NOMO-1 treated with DMSO at 0.1 percent for 48 hours (cell line): ENCODE data around the gene CDH11.

Experiments
- DNase-seq: peaks from one replicate; lab custom pipeline; 2025; ENCODE audit not compliant: unreplicated experiment; lab: John Stamatoyannopoulos, UW

CDH11 gene

DNA sequence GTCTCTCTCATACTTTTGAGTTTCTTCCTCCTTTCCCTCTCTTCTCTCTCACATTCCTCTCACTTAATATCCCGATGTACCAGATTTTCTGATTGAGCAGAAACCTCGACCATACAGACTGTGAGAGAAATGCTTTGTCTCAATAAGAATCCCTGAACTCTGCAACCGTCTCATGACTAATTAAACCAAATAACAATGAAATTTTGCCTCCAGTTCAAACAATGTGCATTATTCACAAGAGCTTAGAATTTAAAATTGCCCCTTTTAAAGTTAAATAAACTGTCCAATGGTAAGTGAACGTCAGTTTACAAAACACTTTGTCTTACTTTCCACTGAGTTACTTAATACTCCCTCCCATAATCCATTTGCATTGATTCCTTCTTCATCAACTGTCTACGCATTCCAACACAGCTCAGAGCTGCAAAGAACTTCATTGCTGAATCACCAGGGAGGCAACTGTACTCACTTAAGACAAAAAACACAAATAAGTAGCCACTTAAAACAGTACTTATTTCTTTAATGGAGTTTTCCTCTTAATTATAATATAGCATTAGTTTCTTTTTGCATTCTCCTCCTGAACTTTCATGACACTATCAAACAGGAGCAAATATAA is 4.9 kb downstream of the CDH11 start:
- no peak for DNase-seq

DNA sequence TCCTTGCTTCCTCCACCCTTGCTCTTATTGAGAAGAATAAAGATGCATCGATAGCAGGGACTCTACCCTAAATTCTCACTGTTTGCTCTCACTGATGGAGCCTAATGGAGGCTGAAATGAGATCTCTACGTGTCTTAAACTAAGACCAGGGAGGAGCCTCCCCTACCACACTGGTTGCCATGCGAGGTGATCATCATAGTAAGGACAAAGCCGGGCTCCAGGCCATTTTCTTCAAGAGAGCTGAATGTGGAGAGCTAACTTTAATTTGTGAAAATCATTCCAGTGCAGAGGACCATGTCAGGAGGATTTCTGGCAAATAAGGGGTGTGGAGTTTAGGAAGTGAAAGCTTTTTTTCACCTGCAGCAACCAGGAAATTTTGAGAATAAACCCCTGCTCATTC is 5.6 kb downstream of the CDH11 start:
- DNase-seq = no peak

DNA sequence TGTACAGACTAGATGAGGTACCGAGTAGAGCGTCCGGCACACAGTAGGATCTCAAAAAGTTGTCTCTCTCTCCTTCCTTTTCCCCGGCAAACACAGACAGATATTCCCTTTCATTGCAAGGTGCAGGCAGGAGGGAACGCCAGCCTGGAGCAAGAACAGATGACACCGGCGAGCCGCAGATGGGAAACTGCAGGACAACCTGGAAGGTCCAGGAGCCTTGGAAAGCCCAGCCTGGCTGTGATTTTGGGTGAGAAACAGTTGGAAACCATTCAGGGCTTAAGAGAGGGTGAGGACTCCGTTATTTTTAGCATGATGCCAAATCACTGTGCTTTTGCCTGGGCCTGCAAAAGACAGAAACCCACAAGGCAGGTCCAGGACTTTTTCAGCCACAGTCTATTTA is 7.3 kb downstream of the CDH11 start:
- DNase-seq = no peak

DNA sequence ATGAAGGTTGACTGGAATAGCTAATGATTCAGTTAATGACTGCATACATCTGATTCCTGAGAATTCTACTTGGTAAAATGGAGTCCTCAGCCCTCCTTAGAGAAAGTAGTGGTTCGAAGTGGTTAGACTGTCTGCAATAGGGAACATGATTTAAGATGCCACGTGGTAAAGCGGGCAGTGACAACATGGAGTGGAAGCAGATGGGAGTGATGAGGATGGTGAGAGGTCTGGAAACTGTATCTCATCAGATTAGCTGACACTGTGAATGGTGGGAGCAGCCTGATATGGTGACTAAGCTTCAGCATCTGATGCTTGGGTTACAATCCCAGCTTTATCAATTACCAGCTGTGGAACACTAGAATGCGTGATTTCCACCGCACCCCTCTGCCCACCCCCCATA is 8.4 kb downstream of the CDH11 start:
- DNase-seq = no peak

DNA sequence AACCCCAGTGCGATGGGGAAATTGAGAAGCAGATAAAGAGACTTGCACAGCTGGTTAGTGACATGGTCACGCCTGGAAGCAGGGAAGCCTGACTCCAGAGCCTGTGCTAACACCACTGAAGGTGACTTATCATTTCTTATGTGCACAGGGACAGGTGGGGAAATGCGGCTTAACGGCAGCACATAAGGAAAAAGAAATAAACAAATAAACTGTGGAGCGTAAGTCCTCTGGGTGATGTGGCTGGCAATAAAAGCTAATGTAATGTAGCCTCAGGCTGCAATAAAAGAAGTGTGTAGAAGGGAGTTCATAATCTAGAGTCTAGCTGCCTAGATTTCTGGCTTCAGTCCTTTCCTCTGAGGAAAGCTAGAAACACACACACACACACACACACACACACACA is 10.6 kb downstream of the CDH11 start:
- DNase-seq = no peak

DNA sequence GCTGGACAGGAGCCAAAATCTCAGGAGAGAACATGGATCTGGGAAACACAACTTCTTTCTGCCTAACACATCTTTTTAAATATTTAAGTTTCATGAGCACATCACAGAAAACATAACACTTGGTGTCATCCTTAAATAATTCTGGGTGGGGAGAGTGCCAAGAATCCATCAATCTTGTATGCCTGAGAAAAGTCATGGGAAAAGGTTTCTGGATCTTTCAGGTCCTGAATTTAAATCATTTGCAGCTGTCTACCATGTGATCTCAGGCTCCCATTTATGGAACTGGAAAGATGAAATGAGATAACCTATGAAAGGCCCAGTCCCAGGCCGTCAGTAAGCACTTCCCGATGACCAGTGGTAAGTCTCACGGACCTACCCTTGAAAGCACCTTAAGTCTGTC is 15.1 kb downstream of the CDH11 start:
- DNase-seq = no peak

DNA sequence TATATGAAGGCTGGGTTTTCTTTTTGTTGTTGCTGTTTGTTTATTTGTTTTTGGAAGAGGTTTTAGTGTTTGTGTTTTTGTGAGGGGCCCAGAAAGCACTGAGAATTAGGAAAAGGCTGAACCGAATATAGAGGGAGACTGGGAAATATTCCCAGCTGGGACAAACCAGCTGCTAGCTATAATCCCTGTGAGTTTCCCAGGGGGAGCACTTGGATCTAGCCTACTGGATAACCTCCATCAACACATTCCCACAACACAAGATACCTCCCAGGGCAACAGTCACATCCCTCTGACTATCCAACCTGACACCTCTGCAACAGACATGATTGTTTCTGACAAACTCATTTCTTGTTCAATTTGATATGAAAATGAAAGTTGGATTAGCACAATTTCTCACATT is 16.7 kb downstream of the CDH11 start:
- DNase-seq = no peak

DNA sequence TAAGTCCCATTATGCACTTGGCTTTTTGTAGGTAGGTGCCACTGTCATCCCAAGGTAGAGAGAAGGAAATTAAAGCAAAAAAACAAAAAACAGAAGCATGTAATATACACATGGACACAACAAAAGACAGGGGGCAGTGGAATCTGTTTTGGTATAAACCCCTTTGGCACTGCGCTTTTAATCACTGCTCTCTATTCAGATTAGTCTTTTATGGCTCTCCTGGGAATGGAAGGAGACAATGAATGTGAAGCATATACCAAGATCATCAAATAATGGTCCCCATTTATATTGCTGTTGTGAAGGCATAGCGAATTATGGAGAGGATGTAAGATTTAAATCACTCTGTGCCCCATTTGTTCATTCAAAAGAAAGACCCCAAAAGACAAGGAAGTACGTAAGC is 17.4 kb downstream of the CDH11 start:
- no peak for DNase-seq

DNA sequence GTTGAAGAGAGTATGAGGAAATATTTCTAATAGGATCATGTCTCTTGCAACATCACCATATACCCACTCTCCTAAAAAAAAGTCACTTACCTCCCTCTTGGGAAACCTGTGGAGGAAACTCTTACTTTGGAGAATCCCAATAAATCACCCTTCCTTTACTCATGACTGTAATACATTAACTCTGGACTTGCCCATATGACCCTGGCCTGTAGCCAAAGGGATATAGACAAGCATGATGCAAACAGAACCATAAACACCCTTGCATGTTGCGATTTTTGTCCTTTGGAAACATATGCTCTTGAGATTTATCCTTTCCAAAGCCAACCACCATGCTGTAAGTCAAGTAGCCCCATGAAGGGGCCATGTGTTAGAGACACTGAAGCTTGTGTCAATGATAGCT is 19.5 kb downstream of the CDH11 start:
- DNase-seq = no peak

DNA sequence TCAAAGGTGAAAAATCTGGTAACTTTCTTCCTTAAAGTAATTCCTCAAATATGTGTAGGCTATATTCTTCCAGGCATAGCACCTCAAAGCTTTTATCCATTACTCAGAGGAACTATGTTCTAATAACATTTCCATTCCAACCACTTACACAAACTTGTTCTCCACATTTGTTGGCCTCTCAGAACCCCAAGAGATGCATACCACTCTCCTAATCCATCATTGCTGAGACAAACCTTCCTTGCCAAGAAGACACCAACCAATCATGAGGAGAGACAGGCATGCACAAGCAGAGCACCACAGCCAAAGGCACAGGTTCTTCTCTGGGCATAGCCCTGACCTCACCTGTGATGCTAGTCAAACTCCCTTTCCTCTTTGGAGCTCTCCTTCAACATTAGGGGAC is 20.9 kb downstream of the CDH11 start:
- DNase-seq = no peak

DNA sequence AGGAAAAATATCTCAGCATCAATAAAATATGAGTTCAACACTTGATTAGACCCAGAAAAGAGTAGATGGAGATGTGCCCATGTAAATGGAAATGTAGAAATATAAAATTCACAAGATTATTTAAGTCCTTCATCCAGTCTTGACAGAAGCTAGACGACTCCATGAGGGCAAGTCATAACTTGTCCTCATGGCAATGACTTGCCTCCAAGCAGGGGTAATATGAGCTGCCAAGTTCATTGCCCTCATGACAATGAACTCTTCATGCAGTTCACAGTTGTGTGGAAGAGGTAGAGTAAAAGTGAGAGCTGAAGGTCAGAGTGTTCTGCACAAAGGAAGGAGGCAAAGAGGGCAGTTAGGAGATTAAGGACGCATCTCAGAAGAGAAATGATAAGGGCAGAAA is 22.3 kb downstream of the CDH11 start:
- no peak for DNase-seq

DNA sequence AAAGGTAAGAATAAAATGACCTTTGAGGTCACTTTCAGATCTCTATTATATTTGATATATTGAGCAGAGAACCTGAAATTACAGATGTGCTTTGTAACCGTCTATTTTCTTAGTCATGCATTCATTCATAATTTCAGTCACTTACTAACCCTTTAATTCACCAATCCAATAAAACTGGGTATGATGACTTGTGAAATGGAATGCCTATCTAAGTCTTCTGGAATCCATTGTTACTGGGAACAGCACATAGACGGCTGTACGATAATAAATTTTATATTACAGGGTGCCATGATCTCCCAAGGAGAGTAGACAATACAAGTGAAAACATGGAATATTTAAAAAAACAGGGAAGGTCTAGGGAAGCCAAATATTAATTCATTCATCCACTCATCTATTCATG is 22.9 kb downstream of the CDH11 start:
- DNase-seq = no peak

DNA sequence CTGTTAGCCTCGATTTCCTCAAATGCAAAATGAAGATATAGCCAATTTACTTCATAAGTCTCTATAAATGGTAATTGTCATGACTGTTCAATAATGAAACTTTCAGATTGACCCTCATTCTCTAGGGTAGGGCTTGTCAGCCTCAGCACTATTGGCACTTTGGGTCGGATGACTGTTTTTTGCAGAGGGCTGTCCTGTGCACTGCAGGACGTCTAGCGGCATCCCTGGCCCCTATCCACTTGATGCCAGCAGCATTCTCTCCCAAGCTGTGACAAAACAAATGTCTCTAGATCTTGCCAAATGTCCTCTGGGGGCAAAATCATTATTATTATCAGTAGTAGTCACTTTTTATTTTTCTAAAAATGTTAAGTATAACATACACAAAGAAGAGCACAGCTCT is 24.6 kb downstream of the CDH11 start:
- DNase-seq = no peak

DNA sequence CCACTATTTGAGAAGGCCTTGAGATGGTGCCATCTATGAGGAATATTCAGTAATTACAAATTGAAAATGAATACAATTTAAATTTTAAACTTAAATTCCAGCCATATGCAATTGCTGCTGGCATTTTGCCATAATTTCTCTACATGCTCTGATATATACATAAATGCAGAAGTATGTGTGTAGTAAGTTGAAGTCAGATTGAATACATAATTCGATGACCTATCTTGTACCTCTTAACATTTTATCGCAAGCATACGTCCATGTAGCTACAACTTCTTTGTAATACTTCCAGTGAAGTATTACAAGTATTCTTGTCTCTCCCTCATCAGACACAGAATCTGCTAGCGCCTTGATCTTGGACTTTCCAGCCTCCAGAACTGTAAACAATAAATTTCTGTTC is 26.0 kb downstream of the CDH11 start:
- no peak for DNase-seq

DNA sequence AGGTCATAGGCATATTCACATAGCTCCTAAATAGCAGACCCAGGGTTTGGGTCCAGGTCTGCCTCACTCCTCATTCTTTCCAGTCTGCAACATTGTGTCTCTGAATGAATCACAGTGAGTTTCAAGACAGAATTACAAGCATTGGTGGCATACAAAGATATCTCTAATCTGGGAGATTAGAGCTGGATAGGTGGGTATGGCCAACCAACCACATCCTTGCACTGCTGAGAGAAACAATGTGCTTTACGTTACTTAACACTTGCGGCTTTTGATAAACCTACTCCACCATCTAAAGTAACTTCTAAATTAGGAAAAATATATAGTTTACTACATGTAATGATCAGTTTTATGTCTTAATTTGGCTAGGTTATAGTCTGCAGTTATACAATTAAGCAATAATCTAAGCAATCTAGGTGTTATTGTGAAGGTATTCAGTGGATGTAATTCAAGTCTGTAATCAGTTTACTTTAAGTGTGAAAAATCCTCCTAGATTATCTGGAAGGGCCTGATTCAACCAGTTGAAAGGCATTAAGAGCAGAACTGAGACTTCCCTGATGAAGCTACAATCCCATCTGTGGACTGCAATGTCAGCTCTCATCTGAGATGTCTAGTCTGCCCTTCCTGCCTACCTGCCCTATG is 26.7 kb downstream of the CDH11 start:
- DNase-seq = no peak

DNA sequence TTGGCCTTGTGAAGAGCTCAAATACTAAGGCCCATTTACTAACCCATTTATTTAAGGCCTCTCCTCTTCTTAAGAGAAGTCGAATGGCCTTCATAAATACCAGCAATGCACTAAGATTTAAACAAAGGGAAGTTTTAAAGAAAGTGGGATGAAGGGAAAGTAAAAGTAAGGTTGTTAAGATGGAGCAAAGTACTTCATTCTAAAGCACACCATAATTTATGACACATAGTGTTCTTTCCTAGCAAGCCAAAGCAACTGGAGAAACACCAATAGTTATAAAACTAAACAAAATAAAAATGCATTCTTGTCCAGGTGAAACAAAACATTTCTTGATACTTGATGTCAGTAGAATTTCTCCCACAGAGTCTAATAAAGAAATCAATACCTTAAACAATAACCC is 27.9 kb downstream of the CDH11 start:
- no peak for DNase-seq

DNA sequence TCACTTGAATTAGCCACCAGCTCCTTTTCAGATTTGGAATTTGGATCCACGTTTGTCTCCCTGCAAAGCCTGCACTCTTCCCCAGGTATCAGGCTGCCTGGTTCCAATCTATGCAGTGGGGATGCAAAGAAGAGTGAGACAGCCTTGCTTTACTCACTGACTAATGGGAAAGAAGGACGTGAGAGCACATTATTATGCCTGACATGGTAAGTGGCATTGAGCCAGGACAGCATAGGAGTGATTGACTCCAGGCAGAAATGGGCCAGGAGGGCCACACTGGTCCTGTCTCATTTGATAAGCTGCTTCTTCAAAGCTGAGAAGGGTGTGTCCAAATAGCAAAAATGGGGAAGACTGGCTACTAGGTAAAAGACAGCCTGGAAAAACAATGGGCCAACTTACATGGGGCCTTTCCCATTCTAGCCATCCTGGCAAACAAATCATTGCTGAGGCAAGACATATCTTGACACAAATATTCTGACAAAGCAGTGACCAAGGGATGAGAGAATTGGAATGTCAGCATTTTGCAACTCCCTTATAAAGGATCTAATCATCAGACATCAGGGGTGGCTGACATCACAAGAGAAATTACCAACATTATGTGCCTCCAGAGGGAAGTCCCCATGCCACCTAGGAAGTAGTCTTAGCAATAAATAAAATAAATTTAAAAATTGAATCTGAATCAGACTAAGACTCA is 38.6 kb downstream of the CDH11 start:
- no peak for DNase-seq

DNA sequence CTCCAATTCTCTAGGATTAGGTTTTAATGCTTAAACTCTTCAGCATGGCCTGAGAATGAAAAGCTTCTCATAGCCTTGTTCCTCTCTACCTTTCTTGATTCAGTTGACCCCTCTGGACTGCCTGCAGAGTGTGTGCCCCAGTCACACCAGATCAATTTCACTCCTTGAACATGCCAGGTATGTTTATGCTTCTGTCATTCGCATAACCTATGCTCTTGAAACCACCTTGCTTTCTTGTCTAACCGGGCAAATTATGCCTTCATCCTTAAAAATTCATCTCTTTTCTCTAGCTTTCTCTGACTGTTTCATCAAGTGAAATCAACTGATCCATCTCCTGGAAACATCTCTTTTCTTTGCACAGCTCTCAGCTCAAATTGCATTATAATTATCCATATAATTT is 42.3 kb downstream of the CDH11 start:
- DNase-seq = no peak

DNA sequence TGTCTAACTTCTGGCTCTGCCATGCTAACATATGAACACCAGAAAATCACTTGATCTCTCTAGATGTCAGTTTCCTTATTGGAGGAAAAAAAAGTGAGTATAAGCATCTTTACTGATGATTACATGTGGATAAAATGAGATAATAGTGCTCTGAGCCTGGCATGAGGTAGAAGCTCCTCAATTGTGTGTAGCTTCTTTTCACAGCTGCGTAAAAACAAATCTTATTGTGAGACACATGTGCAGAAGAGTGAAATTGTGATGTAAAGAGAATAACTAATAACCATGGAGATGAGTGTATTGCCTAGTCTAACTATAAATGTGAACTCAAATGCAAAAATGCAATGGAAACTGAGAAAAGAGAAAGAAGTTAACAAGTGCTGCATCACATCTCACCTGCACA is 44.7 kb downstream of the CDH11 start:
- DNase-seq = no peak

DNA sequence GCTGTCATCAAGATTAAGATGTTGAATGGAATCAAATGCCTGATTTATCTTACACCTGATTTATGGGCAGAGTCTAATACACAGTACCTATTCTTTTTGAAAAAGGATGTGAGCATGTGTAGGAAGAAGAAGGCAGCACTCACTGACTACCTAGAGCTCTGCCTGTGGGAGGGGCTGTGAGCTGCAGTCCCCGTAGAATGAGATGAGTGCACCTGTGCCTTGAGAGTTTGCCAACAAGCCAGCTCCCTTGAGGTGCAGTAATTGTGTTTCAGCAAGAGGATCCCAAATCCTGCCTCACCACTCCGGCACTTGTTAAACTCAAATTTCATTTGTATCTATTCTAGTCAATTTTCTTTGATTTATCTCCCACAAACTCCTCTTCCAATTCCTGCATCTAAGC is 46.0 kb downstream of the CDH11 start:
- DNase-seq = no peak

DNA sequence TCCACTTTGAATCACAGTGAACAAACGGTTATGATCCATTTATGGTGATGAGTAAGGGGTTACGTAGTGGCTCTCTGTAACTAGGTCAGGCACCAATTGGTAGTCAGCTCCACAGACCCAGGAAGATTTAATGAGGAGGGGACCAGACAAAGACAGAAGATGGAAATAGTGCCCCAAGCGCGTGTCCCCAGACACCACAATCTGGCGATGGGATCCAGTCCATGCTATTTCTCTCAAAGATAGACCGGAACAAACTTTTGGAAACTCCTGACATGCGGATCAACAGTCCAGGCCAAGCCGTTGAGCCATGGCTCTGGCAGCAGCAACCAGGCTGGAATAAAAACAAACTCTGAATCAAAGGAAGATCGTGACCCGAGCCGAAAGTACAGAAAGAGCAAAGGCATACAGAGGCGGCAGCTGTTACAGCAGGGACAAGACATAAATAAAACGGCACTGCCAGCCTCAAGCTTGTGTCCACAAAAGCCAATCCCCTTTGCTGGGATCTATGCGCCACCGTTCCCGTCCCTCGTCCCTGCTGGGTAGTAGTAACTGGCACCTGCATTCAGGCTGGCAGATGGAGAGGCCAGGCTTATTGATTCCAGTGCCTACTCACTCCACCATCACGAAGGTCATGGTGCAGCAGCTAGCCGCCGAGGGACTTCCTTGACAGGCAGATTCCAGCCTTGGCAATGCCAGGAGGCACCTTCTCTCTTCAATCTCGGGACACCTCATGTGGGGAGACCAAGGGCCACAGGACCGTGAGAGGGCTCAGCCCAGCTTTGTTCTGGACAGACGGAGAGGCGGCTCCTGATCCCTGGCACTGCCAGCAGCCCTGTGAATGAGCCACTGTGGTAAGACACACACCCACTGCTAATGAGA is 50.2 kb downstream of the CDH11 start:
- no peak for DNase-seq
